Naive B cell (primary cell): ENCODE results near the gene ADAD1. TPM values are rescaled to one million over a fixed set of nuclear protein-coding genes. Genes with fewer than 3 reads are reported as not detected.

ENCODE experiments used
- ATAC-seq, 2 donors: fragments of 150-1000 bp; cut with Tn5 transposase; 2 replicates each; pipeline ENCODE4 v1.10.0; 2021; ENCODE audit warnings: low read depth in 2 of 2, mild to moderate bottlenecking in 2 of 2, moderate library complexity in 2 of 2
- DNase-seq: peaks from one replicate; pipeline ENCODE4 v3.0.0; 2022
- H3K27ac Mint-ChIP-seq, 6 donors: one replicate each; pipeline ENCODE4 v1.8.0; 2020 to 2022; ENCODE audit warnings: mild to moderate bottlenecking in 6 of 6, mixed read lengths in 6 of 6, moderate library complexity in 5 of 6, inconsistent platforms in 2 of 6
- H3K27me3 Mint-ChIP-seq, 3 donors: one replicate each; pipeline ENCODE4 v1.8.0; 2021 to 2022; ENCODE audit warnings: mixed read lengths in 3 of 3, mild to moderate bottlenecking in 1 of 3
- H3K36me3 Mint-ChIP-seq, 2 donors: one replicate each; pipeline ENCODE4 v1.8.0; 2020 to 2022; ENCODE audit warnings: mixed read lengths in 2 of 2, inconsistent platforms in 1 of 2, mild to moderate bottlenecking in 1 of 2
- H3K4me1 Mint-ChIP-seq, 3 donors: one replicate each; pipeline ENCODE4 v1.8.0; 2020 to 2022; ENCODE audit warnings: mixed read lengths in 3 of 3, inconsistent platforms in 1 of 3, mild to moderate bottlenecking in 1 of 3, moderate library complexity in 1 of 3
- H3K4me3 Mint-ChIP-seq, 8 donors: one replicate each; pipeline ENCODE4 v1.8.0; 2020 to 2022; ENCODE audit warnings: mild to moderate bottlenecking in 8 of 8, mixed read lengths in 8 of 8, moderate library complexity in 8 of 8, inconsistent platforms in 2 of 8
- H3K9me3 Mint-ChIP-seq, 7 donors: one replicate each; pipeline ENCODE4 v1.8.0; 2020 to 2022; ENCODE audit warnings: mixed read lengths in 7 of 7, mild to moderate bottlenecking in 5 of 7, inconsistent platforms in 2 of 7, moderate library complexity in 1 of 7
- polyA plus RNA-seq, 6 donors: library from polyadenylated mRNA; unstranded; fragments of 300-500 nt; fragmentation: Illumina TruSeq; gene quantifications; one replicate each; pipeline ENCODE4 v1.2.3, GENCODE V29; 2021; ENCODE audit warnings: low read depth in 6 of 6

Gene ADAD1
- polyA plus RNA-seq, 6 donors from 2014 or later, result not detected

DNA sequence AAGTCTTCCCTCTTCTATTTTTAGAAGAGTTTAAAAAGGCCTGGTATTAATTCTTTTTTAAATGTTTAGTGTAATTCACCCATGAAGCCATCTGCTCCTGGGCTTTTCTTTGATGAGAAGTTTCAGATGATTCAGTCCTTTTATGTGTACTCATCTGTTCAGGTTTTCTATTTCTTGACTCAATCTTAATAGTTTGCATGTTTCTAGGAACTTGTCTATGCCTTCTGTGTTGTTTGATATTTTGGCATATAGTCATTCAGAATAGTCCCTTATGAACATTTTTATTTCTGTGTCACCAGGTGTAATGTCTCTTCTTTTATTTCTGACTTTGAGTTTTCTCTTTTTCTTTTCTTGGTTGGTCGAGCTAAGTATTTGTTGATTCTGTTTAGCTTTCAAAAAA is 97.9 kb downstream of the ADAD1 start:
- H3K27ac Mint-ChIP-seq, result no peak overlapping the region
- H3K9me3 Mint-ChIP-seq, result peaks cover 0 to 30% (median 5%) of the 10 kb centered on the region in 7 donors
- no peak overlapping the region for H3K4me3 Mint-ChIP-seq
- DNase-seq, result no peak
- no peaks in the 10 kb centered on the region for H3K27me3 Mint-ChIP-seq
- no peak for ATAC-seq
- H3K4me1 Mint-ChIP-seq, result no peaks in the 10 kb centered on the region
- no peaks in the 10 kb centered on the region for H3K36me3 Mint-ChIP-seq

Other genes with a start within 250 kb of the ADAD1 start
- 10 to 100 TPM in 2 of 6 donors, 1 to 10 TPM in 3, under 1 TPM in 1; 0.37 to 13.5 (median 6.0) TPM for gene BLTP1, start 226.7 kb upstream of the ADAD1 start, polyA plus RNA-seq
- gene IL2, start 77.7 kb downstream of the ADAD1 start, polyA plus RNA-seq, result under 1 TPM in 1 of 6 donors, not detected in 5; 0.84 TPM
- gene IL21, start 242.1 kb downstream of the ADAD1 start, polyA plus RNA-seq, result not detected